HL-60/S4 treated with phorbol 12-myristate 13-acetate at 8.2 ng/mL for 4 days and 3 days (cell line): ENCODE data around the gene PDE6B.

Experiments used
- in situ Hi-C: fragments of 300-500 bp; cut with MboI; formaldehyde crosslinking; loops from 2 replicates; pipeline ENCODE4 v1.15.0; 2022; ENCODE audit warnings: low sequenced_read_pairs

The PDE6B gene

GRCh38 chr4:655464-656151 is 30.2 kb downstream of the PDE6B start:
- in situ Hi-C loops, result no loop called here

GRCh38 chr4:656436-657337 is 31.3 kb downstream of the PDE6B start:
- in situ Hi-C loops, result no loop called here

- in situ Hi-C loops, result no loop called here
Observed at GRCh38 chr4:657338-657833, 32.0 kb downstream of the PDE6B start.

DNA sequence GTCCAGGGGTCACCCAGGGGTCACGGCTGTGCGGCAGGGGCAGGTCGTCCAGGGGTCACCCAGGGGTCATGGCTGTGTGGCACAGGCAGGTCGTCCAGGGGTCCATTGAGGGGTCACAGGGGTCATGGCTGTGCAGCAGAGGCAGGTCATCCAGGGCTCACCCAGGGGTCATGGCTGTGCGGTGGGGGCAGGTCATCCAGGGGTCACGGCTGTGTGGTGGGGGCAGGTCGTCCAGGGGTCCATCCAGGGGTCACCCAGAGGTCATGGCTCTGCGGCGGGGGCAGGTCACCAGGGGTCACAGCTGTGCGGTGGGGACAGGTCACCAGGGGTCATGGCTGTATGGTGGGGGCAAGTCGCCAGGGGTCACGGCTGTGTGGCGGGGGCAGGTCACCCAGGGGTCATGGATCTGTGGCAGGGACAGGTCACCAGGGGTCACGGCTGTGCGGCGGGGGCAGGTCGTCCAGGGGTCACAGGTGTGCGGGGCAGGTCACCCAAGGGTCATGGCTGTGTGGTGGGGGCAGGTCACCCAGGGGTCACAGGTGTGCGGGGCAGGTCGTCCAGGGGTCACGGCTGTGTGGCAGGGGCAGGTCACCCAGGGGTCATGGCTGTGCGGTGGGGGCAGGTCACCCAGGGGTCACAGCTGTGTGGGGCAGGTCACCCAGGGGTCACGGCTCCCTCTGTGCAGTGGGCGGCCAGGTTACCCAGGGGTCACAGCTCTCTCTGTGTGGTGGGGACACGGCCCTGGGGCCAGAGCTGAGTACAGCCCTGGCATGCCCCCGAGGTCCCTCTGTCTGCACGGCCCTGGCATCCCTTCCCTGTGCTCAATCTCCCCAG is 32.7 kb downstream of the PDE6B start:
- in situ Hi-C loops, result no loop called here

GRCh38 chr4:658681-659667 is 33.6 kb downstream of the PDE6B start:
- in situ Hi-C loops, result no loop called here

- in situ Hi-C loops, result no loop called here
Observed at GRCh38 chr4:659851-660250, 34.5 kb downstream of the PDE6B start.

GRCh38 chr4:660401-660800 is 35.0 kb downstream of the PDE6B start:
- in situ Hi-C loops, result no loop called here

- in situ Hi-C loops, result no loop called here
Observed at GRCh38 chr4:661231-661630, 35.9 kb downstream of the PDE6B start.

GRCh38 chr4:661881-662761 is 36.7 kb downstream of the PDE6B start:
- in situ Hi-C loops, result no loop called here

- in situ Hi-C loops, result no loop called here
Observed at GRCh38 chr4:663046-663437, 37.7 kb downstream of the PDE6B start.

- in situ Hi-C loops, result no loop called here
Observed at GRCh38 chr4:663438-664428, 38.4 kb downstream of the PDE6B start.

DNA sequence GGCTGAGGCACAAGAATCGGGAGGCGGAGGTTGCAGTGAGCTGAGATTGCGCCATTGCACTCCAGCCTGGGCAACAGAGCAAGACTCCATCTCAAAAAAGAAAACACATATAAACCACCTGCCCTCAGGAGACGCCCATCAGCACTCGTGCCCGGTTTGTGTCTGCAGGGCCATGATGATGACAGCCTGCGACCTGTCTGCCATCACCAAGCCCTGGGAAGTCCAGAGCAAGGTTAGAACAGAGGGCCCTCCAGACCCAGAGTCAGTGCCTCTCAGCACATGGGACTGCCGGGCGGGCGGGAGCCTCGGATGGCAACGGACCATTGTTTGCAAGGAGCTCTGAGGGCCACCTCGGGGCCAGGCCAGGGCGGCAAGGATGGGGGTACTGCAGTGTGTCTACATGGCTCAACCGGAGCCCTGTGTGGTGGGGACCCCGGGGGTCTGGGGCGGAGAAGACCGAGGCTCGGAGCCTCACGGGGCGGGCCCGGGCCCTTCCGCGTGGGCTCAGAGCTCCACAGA is 39.4 kb downstream of the PDE6B start:
- in situ Hi-C loops, result no loop called here

GRCh38 chr4:665381-665750 is 40.0 kb downstream of the PDE6B start:
- in situ Hi-C loops, result no loop called here

DNA sequence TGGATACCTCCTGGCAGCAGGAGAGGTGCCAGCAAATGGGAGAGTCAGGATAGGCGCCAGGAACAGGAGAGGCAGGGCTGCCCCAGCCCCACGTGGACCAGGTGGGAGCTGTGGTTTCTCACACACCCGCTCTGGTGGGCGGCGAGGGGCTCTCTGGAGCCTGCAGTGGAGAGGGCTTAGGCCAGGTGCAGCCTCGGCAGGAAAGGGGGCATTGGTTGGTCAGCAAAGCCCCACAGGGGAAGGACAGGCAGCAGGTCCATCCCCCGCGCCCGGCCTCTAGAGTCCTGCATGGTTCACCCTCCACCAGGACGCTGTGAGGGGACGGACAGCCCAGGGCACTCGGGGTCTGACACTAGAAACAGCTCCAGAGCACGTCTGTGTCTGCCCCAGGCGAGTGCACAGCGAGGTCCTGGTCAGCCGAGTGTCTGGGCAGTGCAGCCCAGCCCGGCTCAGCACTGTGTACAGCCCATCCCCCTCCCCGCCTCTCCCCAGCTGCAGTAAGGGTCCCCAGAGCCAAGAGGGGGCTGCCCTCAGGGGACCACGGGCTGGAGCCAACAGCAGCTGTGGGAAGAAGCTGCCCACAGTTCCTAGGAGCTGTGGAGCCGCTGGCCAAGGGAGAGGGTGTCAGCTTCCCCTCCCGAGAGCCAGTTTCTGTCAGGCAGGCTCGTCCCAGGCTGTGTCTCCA is 40.5 kb downstream of the PDE6B start:
- in situ Hi-C loops, result no loop called here

DNA sequence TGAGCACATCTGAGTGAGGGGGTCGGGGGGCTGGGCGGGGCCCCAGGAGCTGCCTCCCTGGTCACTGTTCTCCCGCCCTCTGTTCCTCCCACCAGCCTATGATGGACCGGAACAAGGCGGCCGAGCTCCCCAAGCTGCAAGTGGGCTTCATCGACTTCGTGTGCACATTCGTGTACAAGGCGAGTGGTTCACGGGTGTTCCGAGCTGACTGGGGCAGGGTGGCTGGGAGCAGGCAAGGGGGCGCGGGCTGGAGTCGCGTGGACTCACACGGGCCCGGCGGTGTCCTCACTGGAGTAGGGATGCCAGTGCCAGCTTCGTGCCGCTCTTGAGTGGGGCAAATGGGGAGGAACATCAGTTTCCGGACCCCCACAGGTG is 41.0 kb downstream of the PDE6B start:
- in situ Hi-C loops, result no loop called here

- in situ Hi-C loops, result no loop called here
Observed at GRCh38 chr4:666822-667544, 41.6 kb downstream of the PDE6B start.

GRCh38 chr4:667545-667925 is 42.2 kb downstream of the PDE6B start:
- in situ Hi-C loops, result no loop called here
